HEK293 (cell line): ENCODE measurements around the gene HSPG2.

Experiments used
- CTCF ChIA-PET: fragments of 350-600 bp; formaldehyde crosslinking; extraction: SDS; loops from one replicate; lab custom pipeline; 2021; ENCODE audit warnings: antibody characterized with exemption; lab: Yijun Ruan, JAX
- POLR2A ChIA-PET: fragments of 300-600 bp; formaldehyde crosslinking; extraction: SDS; loops from one replicate; lab custom pipeline; 2020; ENCODE audit warnings: antibody characterized with exemption, inconsistent platforms; lab: Yijun Ruan, JAX
- H3K27ac ChIP-seq: fragments of 200-500 bp; sonication (Bioruptor generic); 2 replicates; pipeline ENCODE4 v1.5.1; 2014; ENCODE audit warnings: low read depth, low read length, control low read depth, inconsistent platforms; ENCODE audit errors: extremely low read depth
- H3K36me3 ChIP-seq, 2 experiments: fragments of 200-500 bp in 1 of 2; sonication (Bioruptor generic) in 1 of 2; 1 replicate in 1 of 2; 2 replicates in 1 of 2; pipeline ENCODE4 v1.5.1; 2014 to 2017; ENCODE audit warnings: inconsistent platforms in 2 of 2, low read length in 2 of 2; ENCODE audit not compliant: control insufficient read depth in 2 of 2, insufficient read depth in 1 of 2
- H3K4me1 ChIP-seq: fragments of 200-500 bp; sonication (Bioruptor generic); 2 replicates; pipeline ENCODE4 v1.5.1; 2014; ENCODE audit warnings: mild to moderate bottlenecking, low read length, inconsistent platforms; ENCODE audit not compliant: control insufficient read depth, insufficient read depth
- H3K4me3 ChIP-seq: 2 replicates; pipeline ENCODE4 v1.5.1; 2011; ENCODE audit warnings: low read depth, mild to moderate bottlenecking, control low read depth, low read length, moderate library complexity
- H3K9me3 ChIP-seq: fragments of 200-500 bp; sonication (Bioruptor generic); 2 replicates; pipeline ENCODE4 v1.5.1; 2014; ENCODE audit warnings: low read depth, low read length, inconsistent platforms; ENCODE audit not compliant: control insufficient read depth, insufficient read depth
- GFI1B ChIP-seq: fragments of 450-650 bp; formaldehyde crosslinking; IDR thresholded peaks from 2 replicates; pipeline ENCODE4 v1.5.1; 2016; ENCODE audit warnings: missing biosample characterization, missing genetic modification characterization
- GLIS2 ChIP-seq: fragments of 450-650 bp; formaldehyde crosslinking; IDR thresholded peaks from 2 replicates; pipeline ENCODE4 v1.5.1; 2016; ENCODE audit warnings: missing biosample characterization, missing genetic modification characterization
- IKZF3 ChIP-seq: fragments of 450-650 bp; IDR thresholded peaks from 2 replicates; pipeline ENCODE4 v1.5.0; 2018; ENCODE audit warnings: missing biosample characterization, mild to moderate bottlenecking, missing genetic modification characterization, moderate library complexity
- KLF16 ChIP-seq: fragments of 450-650 bp; formaldehyde crosslinking; IDR thresholded peaks from 2 replicates; pipeline ENCODE4 v1.5.1; 2017; ENCODE audit warnings: missing biosample characterization, missing genetic modification characterization
- PATZ1 ChIP-seq: fragments of 450-650 bp; formaldehyde crosslinking; IDR thresholded peaks from 2 replicates; pipeline ENCODE4 v1.5.1; 2016; ENCODE audit warnings: missing biosample characterization, missing genetic modification characterization
- PRDM10 ChIP-seq: fragments of 450-650 bp; formaldehyde crosslinking; IDR thresholded peaks from 2 replicates; pipeline ENCODE4 v1.5.1; 2016; ENCODE audit warnings: missing biosample characterization, missing genetic modification characterization
- SP2 ChIP-seq: fragments of 450-650 bp; formaldehyde crosslinking; IDR thresholded peaks from 2 replicates; pipeline ENCODE4 v1.5.1; 2016; ENCODE audit warnings: missing biosample characterization, missing genetic modification characterization
- YY1 ChIP-seq: fragments of 450-650 bp; formaldehyde crosslinking; IDR thresholded peaks from 2 replicates; pipeline ENCODE4 v1.5.1; 2018; ENCODE audit warnings: missing biosample characterization, missing genetic modification characterization
- ZBTB1 ChIP-seq: fragments of 450-650 bp; formaldehyde crosslinking; IDR thresholded peaks from 2 replicates; pipeline ENCODE4 v1.5.1; 2016; ENCODE audit warnings: missing biosample characterization, missing genetic modification characterization
- ZBTB20 ChIP-seq: fragments of 450-650 bp; formaldehyde crosslinking; IDR thresholded peaks from 2 replicates; pipeline ENCODE4 v1.5.1; 2016; ENCODE audit warnings: missing biosample characterization, missing genetic modification characterization
- ZBTB26 ChIP-seq: fragments of 450-650 bp; formaldehyde crosslinking; optimal IDR thresholded peaks from 2 replicates; pipeline ENCODE3; 2016; ENCODE audit warnings: missing biosample characterization, mild to moderate bottlenecking, missing genetic modification characterization
- ZFHX2 ChIP-seq: fragments of 450-650 bp; formaldehyde crosslinking; conservative IDR thresholded peaks from 2 replicates; pipeline ENCODE4 v1.5.1; 2016; ENCODE audit warnings: missing biosample characterization, missing genetic modification characterization
- ZNF146 ChIP-seq: fragments of 450-650 bp; formaldehyde crosslinking; IDR thresholded peaks from 2 replicates; pipeline ENCODE4 v1.5.1; 2016; ENCODE audit warnings: missing biosample characterization, missing genetic modification characterization
- ZNF175 ChIP-seq: fragments of 450-650 bp; formaldehyde crosslinking; IDR thresholded peaks from 2 replicates; pipeline ENCODE4 v1.5.1; 2016; ENCODE audit warnings: missing biosample characterization, missing genetic modification characterization
- ZNF23 ChIP-seq: fragments of 450-650 bp; formaldehyde crosslinking; IDR thresholded peaks from 2 replicates; pipeline ENCODE4 v1.5.1; 2016; ENCODE audit warnings: missing biosample characterization, missing genetic modification characterization, borderline replicate concordance
- ZNF335 ChIP-seq: fragments of 450-650 bp; formaldehyde crosslinking; conservative IDR thresholded peaks from 2 replicates; pipeline ENCODE4 v1.5.1; 2016; ENCODE audit warnings: missing biosample characterization, missing genetic modification characterization
- ZNF362 ChIP-seq: fragments of 450-650 bp; formaldehyde crosslinking; IDR thresholded peaks from 2 replicates; pipeline ENCODE4 v1.5.1; 2016; ENCODE audit warnings: missing biosample characterization, missing genetic modification characterization
- ZNF394 ChIP-seq: fragments of 450-650 bp; formaldehyde crosslinking; IDR thresholded peaks from 2 replicates; pipeline ENCODE4 v1.5.1; 2016; ENCODE audit warnings: missing biosample characterization, missing genetic modification characterization, mild to moderate bottlenecking, moderate library complexity, borderline replicate concordance
- ZNF404 ChIP-seq: fragments of 450-650 bp; formaldehyde crosslinking; IDR thresholded peaks from 2 replicates; pipeline ENCODE4 v1.5.1; 2017; ENCODE audit warnings: missing biosample characterization, missing genetic modification characterization
- ZNF529 ChIP-seq: fragments of 450-650 bp; formaldehyde crosslinking; IDR thresholded peaks from 2 replicates; pipeline ENCODE4 v1.5.1; 2017; ENCODE audit warnings: missing genetic modification characterization, missing biosample characterization; ENCODE audit not compliant: insufficient replicate concordance
- ZNF600 ChIP-seq: fragments of 450-650 bp; formaldehyde crosslinking; IDR thresholded peaks from 2 replicates; pipeline ENCODE4 v1.5.1; 2016; ENCODE audit warnings: missing biosample characterization, missing genetic modification characterization
- ZNF610 ChIP-seq: fragments of 450-650 bp; formaldehyde crosslinking; IDR thresholded peaks from 2 replicates; pipeline ENCODE4 v1.5.1; 2016; ENCODE audit warnings: missing biosample characterization, missing genetic modification characterization, borderline replicate concordance
- ZNF664 ChIP-seq: fragments of 450-650 bp; formaldehyde crosslinking; IDR thresholded peaks from 2 replicates; pipeline ENCODE4 v1.5.1; 2016; ENCODE audit warnings: missing biosample characterization, missing genetic modification characterization
- ZNF670 ChIP-seq: fragments of 450-650 bp; formaldehyde crosslinking; IDR thresholded peaks from 2 replicates; pipeline ENCODE4 v1.5.1; 2016; ENCODE audit warnings: missing biosample characterization, missing genetic modification characterization, low read depth
- ZNF768 ChIP-seq: fragments of 450-650 bp; formaldehyde crosslinking; IDR thresholded peaks from 2 replicates; pipeline ENCODE4 v1.5.1; 2018; ENCODE audit warnings: missing biosample characterization, mild to moderate bottlenecking, missing genetic modification characterization
- ZSCAN30 ChIP-seq: fragments of 450-650 bp; IDR thresholded peaks from 2 replicates; pipeline ENCODE4 v1.5.1; 2018; ENCODE audit warnings: missing biosample characterization, mild to moderate bottlenecking, missing genetic modification characterization, moderate library complexity

The HSPG2 gene

GRCh38 chr1:21937372-21938121, 437 bp upstream of the HSPG2 start (continued):
- TF ChIP-seq ZNF362 (tag by site-specific recombination) (0 out of 2 replicates have a peak, but pooled peaks have one; percentile 39), ZNF529 (tag by site-specific recombination) (no peak), ZNF610 (tag by site-specific recombination) (no peak), ZBTB1 (tag by site-specific recombination) (no peak), ZNF670 (tag by site-specific recombination) (no peak), ZNF664 (tag by site-specific recombination) (no peak), PRDM10 (tag by site-specific recombination) (0 out of 2 replicates have a peak, but pooled peaks have one; percentile 18), IKZF3 (0 out of 2 replicates have a peak, but pooled peaks have one; percentile 31), ZNF23 (tag by site-specific recombination) (no peak), ZNF404 (no peak), YY1 (tag by site-specific recombination) (peak; percentile 25; the same call in 1 of the 2 replicates)

- Histone ChIP-seq H3K4me1 (0 out of 2 replicates have a peak, but pooled peaks cover 3% of the 10 kb centered on the region), H3K4me3 (peak overlapping the region; percentile 36), H3K36me3 (no peaks in the 10 kb centered on the region), H3K9me3 (no peaks in the 10 kb centered on the region), H3K27ac (no peak overlapping the region)
- POLR2A ChIA-PET, result interaction anchor here (0.9 to 1.2 kb wide), 2 partner anchors 10 to 23 kb away, joined by 3 to 12 read pairs; no protein-coding TSS in a partner anchor
- CTCF ChIA-PET, result interaction anchor here (0.6 to 1.1 kb wide), 3 partner anchors 9 to 358 kb away, joined by 3 read pairs; no protein-coding TSS in a partner anchor
- TF ChIP-seq KLF16 (tag by site-specific recombination), result no peak
- TF ChIP-seq ZBTB26, result peak; percentile 28
- TF ChIP-seq ZSCAN30 (tag by site-specific recombination), result no peak
- peak; percentile 86 for TF ChIP-seq GLIS2
- no peak for TF ChIP-seq ZNF175
- no peak for TF ChIP-seq ZNF146 (tag by site-specific recombination)
- no peak for TF ChIP-seq ZNF394
- TF ChIP-seq ZFHX2, result 0 out of 2 replicates have a peak, but pooled peaks have one; percentile 22
- 0 out of 2 replicates have a peak, but pooled peaks have one; percentile 8 for TF ChIP-seq SP2 (tag by site-specific recombination)
- TF ChIP-seq ZBTB20 (tag by site-specific recombination), result peak; percentile 35; the same call in 1 of the 2 replicates
- TF ChIP-seq ZNF768 (tag by site-specific recombination), result peak; percentile 67; the same call in 1 of the 2 replicates
- TF ChIP-seq PATZ1 (tag by site-specific recombination), result 0 out of 2 replicates have a peak, but pooled peaks have one; percentile 15
- TF ChIP-seq ZNF600 (tag by site-specific recombination), result peak; percentile 80
- TF ChIP-seq ZNF335 (tag by site-specific recombination), result peak; percentile 77
- 0 out of 2 replicates have a peak, but pooled peaks have one; percentile 19 for TF ChIP-seq GFI1B (tag by site-specific recombination)
Observed at GRCh38 chr1:21936366-21937031, 611 bp downstream of the HSPG2 start.
